Measurements from ENCODE around the gene ALK.

Gene ALK

GRCh38 chr2:29193681-29194080, 727.7 kb downstream of the ALK start:
- no peak for TF ChIP-seq CTCF (IDR thresholded peaks at IDR 0.05)

- TF ChIP-seq CTCF (IDR thresholded peaks at IDR 0.05) = no peak
Measured at GRCh38 chr2:29193111-29193510, 728.3 kb downstream of the ALK start.

GRCh38 chr2:29192526-29192925, 728.9 kb downstream of the ALK start:
- TF ChIP-seq CTCF (IDR thresholded peaks at IDR 0.05) = no peak

- TF ChIP-seq CTCF (IDR thresholded peaks at IDR 0.05) = no peak
Measured at GRCh38 chr2:29191817-29192216, 729.6 kb downstream of the ALK start.

GRCh38 chr2:29189052-29189451, 732.3 kb downstream of the ALK start:
- no peak for TF ChIP-seq CTCF (IDR thresholded peaks at IDR 0.05)

- TF ChIP-seq CTCF (IDR thresholded peaks at IDR 0.05) = no peak
Measured at GRCh38 chr2:29187926-29188325, 733.5 kb downstream of the ALK start.

- no peak for TF ChIP-seq CTCF (IDR thresholded peaks at IDR 0.05)
Measured at GRCh38 chr2:29186817-29187216, 734.6 kb downstream of the ALK start.

GRCh38 chr2:29184531-29184930, 736.9 kb downstream of the ALK start:
- TF ChIP-seq CTCF (IDR thresholded peaks at IDR 0.05) = no peak

All from LNCAP (cell line).